GM18502 (cell line): ENCODE results near the gene NEGR1.

Experiments used
- ATAC-seq: cut with Tn5 transposase; IDR thresholded peaks from one replicate; pipeline ENCODE4 v1.9.1; 2021; ENCODE audit warnings: mild to moderate bottlenecking; ENCODE audit not compliant: unreplicated experiment, poor library complexity

Gene NEGR1

DNA sequence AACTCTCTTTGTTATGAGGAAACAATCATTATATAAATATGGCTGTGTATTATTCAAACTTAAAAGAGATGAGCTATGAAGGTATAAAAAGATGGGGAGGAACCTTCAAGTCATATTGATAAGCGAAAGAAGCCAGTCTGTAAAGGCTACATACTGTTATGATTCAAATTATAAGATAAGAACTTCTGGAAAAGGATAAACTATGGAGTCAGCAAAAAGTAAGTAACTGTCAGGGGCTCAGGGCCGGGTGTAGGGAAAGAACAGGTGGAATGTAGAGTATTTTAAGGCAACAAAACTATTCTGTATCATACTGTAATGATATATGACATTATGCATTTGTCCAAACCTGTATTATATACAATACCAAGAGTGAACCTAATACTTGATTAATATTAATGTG is 628.4 kb downstream of the NEGR1 start:
- no peak for ATAC-seq

DNA sequence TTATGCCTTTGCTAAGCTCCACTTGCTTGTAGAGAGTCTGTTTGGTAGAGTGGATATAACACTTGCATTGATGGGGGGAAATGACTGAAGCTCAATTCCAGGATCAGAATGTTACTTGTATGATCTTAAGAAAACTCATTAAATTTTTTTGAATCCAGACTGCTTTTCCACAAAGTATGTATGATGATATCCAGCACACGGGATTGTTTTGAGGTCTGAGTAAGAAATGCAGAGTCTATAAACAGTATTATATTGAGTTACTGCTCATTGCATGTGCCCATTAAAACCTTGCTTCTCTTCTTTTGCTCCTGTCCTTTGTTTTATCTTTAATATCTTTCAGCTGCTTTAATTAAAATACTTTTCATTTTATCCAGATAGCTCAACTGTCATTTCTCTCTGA is 631.1 kb downstream of the NEGR1 start:
- ATAC-seq, result no peak

DNA sequence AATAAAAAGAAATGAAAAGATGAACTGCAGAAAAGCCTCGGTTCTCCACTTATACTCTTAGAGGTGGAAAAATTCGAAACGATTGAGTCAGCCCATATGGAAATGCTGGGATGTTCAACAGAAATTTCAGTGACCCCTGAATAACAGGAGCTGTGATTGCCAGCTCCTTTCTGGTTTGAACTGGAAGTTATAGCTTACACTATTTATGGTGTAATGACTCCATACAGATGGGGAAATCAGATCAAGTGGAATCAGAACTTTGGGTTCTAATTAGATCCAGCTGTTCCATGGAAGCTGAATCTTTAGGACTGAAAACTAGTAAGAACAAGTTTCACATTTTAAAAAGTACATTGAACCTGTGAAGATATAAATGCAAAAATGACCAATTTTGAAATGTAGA is 632.2 kb downstream of the NEGR1 start:
- no peak for ATAC-seq

DNA sequence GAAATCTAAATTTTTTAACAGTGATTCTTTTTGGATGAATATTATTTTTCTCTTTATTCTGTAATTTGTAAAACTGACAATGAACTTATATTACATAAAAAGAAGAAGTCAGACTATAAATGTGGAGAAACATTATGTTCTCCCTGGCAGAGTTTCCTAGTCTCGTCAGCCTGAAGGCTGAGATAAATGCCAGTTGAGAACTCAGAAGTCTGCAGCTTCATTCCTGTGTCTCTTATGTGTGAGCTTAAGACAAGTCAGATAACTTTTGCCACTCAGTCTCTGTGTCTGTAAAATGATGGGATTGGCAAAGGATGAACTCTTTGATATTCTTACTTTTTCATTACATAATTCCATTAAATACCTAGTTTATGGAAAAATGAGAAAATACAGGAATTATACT is 632.7 kb downstream of the NEGR1 start:
- no peak for ATAC-seq

DNA sequence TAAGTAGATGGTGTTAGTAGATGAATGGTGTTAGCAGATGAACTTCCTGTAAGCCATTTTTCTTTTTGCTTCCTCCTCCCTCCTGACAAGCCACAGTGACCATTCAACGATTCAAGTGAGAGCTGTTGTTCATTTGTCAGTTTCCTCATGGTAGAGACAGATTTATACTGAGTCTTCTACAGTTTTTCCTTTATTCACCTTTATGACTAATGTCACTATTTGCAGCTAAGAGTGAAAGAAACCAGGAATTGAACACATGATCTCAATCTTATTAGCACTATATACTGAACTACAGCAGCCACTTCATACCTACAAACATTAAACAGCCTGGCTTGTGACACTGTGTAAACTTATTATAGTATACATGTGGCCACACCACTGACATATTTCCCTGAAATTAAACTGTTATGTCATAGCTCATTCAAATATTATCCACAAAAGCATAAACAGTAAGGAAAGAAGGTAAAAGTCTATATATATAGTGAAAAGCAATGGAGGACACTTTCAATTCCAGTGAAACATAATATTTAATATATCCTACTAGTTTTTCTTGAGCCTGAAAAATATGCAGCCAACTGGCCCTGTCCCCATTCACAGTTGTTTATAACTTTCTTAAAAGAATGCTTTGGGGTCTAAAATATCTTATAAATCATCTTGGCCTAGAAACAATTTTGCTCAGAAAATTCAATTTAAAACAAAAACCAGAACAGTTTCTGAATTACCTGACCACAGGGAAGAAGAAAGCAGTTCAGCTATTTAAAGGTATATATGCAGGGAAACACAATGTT is 634.6 kb downstream of the NEGR1 start:
- ATAC-seq, result no peak

DNA sequence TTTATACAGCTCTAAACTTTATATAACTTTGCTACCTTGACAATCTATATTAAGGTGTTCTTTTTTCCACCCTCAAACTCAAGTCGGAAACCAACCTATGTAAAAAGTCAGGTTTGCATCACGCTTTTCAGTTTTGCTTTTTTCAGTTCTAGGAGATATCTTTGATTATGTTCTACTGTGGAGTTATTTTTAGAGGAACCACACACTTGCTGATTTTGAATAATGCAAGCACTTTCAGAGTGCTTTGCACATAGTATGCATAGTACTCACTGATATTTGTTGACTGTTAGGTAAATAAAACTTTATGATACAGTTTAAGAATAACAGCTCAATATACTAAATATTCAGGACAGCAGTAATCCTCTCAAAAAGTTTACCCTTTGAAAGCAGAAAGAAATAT is 637.3 kb downstream of the NEGR1 start:
- ATAC-seq, result no peak

DNA sequence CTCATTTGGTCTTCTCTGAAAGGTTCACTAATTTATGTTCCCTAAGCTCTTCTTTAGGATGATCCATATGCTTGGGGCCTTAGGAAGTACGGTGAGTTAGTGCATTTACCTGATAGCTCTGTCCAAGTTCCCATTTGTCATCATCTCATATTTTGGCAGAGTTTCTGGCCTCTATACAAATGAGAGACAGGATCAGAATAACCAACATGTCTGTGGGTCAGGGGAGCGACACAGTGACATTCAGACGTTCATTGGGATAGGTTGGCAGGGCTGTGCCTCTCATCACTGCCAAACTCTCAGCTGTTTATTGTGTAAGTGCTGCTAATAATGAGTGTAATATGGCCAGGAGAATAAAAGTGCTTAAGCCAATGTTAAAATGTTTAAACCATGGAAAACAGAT is 640.4 kb downstream of the NEGR1 start:
- ATAC-seq, result no peak

DNA sequence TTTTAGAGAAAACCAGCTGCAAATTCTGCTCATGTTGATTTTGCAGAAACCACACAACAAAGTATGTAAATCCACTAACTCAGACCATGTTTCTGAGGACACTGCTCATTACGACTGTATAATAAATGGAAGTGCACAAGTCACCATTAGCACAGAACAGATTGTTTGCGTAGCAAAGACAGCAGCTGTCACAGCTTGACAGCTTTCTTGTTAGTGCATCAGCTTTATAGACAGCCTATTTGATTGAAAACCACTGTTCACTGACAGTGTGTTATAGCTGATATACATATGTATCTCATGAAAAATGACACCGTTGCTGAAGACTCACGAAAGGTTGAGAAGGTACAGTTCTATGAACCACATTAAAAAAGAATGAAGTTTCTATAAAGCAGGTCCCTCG is 641.3 kb downstream of the NEGR1 start:
- ATAC-seq, result no peak

DNA sequence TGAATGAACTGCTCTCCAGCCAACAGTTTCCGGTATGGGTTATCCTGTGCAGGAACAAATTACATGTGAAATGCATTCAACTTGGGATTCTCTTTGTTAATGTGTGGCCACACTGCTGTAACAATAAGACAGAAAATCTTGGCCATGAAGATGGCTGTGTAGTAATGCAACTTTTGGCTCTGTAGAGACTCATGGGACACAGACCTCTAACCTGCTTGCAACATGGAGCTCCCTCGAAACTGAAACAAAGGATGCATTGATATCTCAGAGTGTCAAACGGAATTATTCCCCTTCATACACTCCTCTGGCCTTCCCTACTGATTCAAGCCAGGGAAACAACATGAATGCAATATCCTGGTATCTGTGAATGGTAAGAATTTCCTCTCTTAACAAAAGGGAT is 642.2 kb downstream of the NEGR1 start:
- no peak for ATAC-seq

DNA sequence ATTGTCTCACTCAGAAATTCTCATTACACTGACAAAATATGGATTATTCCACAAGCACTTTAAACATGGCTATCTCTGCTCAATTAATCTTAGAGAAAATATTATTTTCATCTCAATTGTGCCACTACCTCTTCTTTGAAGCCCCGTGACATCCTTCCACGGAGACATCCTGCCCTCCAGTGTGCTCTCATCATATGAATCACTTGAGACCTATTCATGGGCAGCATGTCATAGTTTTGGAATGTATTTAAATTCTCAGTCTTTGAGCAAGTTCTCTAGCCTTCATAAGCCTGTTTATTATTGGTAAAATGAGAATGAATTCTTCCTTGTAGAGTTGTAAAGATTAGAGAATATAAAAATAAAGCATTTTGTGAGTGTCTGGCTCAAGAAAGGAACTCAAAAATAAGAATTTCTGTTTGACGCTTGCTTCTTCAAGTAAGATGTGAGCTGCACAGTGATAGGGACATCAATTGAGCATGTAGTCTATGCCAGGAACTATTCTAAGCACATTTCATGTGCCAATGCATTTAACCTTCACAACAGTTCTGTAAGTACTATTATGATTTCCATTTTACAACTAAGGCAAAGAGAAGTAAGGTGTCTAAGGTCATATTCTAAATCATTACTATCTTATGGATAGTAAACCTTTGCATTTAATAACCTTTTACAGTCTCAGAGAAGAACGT is 644.1 kb downstream of the NEGR1 start:
- no peak for ATAC-seq

DNA sequence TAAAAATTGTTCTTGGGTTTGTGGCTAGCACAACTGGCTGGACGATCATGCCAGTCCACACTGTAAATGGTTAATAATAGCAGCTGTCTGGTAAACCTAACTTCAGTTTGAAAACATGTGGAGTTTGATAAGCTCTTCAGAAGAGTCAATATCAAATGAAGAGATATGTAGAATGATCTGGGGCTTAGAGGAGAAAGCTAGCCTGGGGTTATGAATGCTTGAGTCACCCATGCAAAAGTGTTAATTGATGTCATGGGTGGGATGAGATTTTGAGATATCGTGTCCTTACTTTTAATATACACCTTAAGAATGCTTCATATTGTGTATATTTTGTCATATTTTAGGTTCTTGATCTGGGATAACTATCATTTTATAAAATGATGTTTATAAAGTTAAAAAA is 646.8 kb downstream of the NEGR1 start:
- no peak for ATAC-seq

DNA sequence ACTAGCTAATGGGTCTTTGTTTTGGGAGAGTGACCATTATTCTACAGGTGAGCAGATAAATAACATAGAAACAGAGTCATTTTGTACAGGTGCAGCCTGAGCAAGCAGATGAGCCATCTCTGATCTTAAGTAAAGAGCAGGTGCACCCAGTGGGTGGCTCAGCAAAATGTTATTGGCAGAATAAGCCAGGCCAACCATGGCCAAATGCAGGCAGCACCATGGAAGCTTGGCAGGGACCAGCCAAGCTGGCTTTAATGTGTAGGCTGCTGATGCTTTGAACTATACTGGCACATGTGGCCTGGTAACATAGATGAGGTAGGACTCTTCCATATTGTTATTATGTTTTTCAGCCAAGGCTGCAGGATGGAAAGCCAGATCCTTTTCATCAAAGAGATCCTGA is 648.2 kb downstream of the NEGR1 start:
- no peak for ATAC-seq

DNA sequence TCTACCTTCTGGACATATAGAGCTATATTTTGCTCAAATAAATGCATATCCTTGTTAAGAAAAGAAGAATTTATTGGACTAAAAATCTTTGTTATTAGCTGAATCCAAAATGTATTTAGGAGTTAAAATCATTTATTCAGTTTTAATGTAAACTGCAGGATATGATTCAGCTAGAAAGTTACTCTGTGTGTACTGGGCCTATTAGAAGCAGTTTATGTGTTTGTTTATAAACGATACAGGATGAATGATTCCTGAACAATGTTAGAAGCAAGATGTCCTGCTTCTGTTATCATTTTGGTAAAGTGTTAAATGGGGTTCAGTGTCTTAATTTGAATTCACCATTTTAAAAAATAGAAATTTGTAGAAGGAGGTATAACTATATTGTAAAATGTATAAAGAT is 652.3 kb downstream of the NEGR1 start:
- ATAC-seq, result no peak

DNA sequence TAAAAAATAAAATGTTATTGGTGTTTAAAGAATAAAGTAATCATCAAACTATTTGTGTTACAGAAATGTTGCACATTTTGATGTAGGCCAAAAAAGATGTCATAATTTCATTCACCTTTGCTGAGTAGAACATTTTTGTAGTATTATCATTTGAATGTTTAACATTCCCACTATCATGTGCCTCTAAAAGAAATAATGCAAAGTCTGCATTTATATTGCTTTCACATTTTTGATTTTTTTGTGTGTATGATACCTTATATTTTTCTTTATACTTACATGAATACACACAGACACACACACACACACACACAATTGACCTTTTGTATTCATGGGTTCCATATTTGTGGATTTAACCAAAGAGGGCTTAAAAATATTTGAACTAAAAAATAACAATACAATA is 657.3 kb downstream of the NEGR1 start:
- ATAC-seq, result no peak

DNA sequence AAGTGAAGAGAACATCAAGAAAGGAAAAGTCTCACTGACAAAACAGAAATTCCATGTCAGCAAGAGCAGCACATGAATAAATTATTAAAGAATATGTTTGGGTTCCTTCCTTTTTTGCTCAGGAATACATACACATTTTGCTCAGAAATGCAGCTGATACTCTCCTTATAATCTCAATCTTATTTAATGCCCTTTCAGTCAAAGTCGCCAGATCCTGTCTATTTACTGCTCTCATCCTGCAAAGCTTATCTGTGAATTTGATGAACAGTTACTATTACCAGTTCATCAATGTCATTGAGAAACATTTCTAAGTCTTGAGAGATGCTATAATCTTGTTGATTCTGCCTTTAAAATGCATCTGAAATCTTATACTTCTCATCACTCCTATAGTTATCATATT is 658.5 kb downstream of the NEGR1 start:
- ATAC-seq, result no peak

DNA sequence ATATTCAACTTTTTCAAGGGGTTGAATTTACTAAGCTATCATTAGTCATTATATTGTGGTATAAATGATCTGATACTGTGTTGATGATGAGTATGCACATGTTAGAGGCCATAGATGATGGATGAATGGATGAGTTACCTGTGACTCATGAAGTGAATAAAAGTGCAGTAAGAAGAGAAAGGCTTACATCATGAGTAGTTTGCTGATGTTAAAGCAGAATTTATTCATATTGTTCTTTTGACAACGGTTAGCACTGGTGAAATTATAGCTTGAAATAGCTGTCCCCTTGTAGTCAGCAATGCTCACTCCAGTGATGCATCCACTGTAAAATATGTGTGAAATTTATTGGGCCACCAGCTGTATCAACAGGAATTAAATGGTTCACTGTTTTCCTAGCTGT is 660.6 kb downstream of the NEGR1 start:
- ATAC-seq, result no peak

DNA sequence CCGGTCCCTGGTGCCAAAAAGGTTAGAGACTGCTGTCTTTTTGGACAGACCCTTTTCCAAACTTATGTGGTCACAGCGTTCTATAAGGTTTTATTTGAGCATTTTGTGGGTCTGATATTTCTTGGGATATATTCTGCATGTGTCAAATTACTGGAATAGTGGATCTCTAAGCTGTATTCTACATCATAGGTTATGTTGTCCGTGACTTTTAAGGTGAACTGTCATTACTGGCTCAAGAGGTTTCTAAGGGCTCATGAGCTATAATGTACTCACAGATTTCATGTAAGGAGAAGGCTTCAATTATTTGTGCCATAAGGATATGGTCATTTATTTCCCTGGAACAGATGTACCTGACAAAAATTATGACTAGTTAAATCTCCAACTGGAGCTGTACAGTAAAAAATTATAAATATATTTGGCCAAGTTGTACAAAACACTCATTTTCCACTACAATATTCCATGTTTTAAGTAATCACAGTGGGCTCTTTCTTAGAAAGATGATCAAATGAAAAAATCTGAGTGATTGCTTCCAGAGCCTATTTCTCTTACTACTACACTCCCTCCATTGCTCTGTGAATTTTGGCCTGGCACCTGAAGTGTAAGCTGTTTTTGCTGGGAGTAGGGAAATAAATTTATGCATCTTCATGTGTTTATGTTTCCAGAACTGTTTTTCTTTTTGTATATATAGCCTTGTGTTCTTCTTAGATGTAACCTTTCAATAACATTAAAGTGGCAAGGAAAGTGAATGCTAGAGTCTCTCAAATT is 663.4 kb downstream of the NEGR1 start:
- ATAC-seq, result no peak

DNA sequence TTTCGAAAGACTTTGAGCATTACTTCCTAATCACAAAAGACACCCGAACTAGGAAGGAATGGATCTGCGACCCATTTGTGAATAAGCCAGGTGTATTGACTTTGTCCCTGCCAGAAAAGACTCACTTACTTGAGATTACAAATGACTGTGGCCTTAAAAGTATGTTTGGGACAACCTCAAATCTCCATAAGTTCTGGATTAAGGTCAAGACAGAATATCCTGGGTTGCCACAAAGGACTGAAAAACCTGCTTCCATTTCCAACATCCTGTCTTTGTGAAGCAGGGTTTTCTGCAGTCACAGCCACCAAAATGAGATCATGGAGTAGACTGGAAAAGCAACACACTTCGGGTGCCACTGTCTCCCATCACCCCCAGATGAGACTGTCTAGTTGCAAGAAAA is 664.1 kb downstream of the NEGR1 start:
- no peak for ATAC-seq

DNA sequence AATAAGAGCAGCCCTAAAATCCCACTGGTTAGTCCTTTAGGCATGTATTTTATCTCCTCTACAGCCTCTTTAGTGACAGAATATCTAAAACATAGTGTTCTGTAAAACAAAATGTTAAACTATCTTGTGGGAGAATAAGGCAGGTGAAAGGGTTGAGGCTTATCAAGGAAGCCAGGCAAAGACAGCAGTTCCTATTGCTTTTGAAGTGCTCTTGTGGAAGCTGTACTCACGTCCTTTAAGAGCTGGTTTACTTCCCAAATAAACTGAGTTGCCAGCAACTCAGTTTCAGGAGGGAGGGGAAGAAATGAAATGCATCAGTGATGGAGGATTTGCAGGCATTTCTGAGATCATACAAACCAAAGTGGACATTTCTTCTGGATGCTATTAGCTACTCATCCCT is 671.9 kb downstream of the NEGR1 start:
- ATAC-seq, result no peak

DNA sequence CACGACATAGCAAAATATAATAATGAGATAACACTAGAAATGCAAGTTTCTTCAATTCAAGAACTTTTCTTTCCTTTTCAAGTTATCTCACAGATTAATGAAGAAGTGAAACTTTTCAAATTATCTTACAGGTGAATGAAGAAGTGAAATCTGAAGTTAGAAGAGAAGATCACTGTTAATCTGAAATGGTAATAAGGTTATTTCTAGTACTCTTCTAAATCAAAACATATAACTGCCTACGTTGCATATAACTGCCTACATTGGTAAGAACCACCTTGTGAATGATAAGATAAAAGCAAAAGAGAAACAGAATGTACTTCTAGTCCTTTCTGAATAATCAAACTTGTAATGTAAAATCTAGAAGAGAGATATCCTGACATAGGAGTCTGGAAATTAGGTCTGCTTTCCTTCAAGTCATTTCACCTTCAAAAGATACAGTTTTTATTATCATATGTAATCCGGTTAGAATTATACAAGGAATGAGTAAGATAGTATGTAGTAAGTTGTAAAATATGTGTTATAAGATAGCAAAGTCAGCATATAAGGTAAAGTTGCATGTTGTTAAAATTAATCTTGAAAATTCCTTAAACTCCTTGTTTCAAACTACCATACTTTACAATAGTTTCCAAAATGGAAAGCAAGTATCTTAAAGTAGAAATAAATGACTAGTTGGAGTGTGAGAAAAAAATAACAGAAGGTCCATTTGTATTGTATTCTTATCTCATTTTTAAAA is 679.1 kb downstream of the NEGR1 start:
- no peak for ATAC-seq

DNA sequence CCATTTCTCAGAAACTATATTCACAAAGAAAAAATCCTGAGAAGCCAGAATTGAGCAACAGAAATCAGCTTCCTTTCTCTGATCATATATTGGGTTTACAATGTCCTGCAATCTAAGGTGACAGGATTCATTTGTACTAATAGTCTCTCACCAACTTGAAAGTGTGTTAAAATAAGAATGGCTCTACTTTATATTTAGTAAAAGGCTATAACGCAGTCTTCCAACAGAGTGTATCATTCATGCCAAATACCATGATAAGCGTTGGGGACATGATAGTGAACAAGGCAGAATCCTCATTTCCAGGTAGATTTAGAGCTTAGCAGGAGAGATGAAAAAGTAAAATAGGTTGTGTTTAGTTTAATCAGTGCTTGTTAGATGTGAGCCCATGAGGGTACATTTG is 682.3 kb downstream of the NEGR1 start:
- no peak for ATAC-seq
